COLO829 (cell line): ENCODE data around the gene SCN7A.
"Not testable (repeated sequence)": the region's sequence is repeated elsewhere in the genome, so short reads cannot be mapped to it uniquely, and the experiment has no call there.

Experiments used
- DNase-seq: peaks from one replicate; pipeline ENCODE4 v3.0.0; 2012; ENCODE audit warnings: low spot score

Gene SCN7A

DNA sequence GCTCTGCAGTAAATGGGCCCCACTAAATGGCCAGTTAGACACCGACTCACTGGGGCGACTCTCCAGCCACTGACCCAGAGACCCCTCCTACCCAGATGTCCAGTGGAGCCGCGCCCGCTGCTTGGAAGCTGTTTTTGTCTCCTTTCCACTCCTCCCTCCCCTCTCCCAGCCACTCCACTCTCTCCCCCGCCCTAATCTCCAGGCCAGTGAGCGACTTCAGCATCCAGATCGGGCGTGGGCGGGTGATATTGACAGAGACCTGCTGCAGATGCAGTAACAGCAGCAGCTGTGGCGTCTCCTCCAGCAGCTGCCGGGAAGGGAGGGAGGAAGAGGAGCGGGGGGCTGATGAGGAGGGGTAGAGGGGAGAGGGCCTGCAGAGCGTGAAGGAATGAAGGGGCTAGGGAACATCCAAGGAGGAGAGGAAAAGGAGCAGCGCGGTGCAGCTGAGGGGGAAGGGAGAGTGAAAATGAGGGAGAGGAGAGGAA lies at the start of gene SCN7A:
Gene SCN7A, minus strand, starts transcription at position 110 of the 485 bp plus-strand sequence. CDS start 16,553 bp downstream, outside the sequence.
- DNase-seq, result peak; percentile 13

DNA sequence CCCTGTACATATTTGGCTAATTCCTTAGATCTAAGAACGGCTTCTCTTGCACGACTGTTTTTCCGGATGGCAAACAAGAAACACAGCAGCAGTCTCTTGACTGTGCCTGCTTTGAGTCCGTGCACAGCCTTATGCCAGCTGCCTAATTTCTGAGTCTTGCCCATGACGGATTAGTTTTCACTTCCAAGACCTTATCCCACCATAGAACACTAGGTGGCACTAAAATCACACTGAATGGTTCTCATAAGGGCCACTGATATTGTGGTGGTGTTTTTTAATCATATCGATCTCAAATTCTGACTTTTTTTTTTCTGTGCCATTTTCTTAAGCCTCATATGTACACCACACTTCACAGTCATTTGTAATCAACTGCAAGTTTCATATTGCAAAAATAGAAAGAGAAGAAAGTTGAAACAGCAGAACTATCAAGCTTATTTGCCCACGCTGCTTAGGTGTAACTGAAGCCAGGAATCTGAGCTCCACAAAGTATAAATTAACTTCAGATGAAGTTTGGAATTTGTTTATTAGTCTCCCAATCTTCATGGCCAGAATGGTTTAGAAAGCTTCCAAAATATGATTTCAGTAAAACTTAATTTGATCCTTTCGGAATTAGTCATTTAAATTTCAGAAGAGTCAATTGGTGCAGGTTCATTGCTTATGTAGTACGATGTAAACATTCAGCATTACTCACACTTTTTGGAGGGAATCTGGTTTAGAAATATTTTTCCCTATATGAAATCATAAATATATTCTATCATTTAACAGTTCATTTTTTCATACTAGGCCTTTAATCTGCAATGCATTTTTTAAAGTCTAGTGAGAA lies 45.5 kb upstream of the SCN7A start:
- DNase-seq, result peak; percentile 42

- DNase-seq, result no peak
These were observed 42.1 kb upstream of the SCN7A start for GRCh38 chr2:166536111-166536510.

- DNase-seq, result no peak
These were observed 27.1 kb upstream of the SCN7A start for GRCh38 chr2:166521155-166521554.

GRCh38 chr2:166520604-166521003 lies 26.6 kb upstream of the SCN7A start:
- no peak for DNase-seq

DNA sequence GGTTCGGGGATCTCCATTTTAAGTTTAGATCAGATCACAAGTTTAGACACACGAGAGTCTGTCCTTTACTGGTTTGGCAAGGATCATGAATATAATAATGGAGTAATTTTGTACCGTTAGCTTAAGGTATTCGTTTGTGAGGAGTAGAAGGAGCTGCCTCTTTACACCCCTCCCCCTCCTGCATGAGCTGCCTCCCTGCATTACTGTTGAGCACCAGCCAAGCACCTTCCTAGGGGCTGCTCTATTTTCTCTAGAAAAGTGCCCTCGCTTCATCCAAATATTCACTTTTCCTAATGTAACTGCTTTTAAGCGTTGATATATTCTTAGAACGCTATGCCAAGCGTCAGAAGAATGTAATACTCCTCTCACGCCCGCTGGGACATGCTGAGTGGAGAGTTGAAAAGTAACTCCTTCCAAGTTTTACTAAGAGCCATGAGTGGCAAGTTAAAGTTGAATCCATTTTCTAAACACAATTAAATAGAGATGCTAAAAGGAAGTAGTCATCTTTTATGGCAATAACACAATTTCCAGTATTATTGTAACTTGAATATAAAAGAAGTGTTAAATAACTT lies 25.4 kb upstream of the SCN7A start:
- no peak for DNase-seq

DNA sequence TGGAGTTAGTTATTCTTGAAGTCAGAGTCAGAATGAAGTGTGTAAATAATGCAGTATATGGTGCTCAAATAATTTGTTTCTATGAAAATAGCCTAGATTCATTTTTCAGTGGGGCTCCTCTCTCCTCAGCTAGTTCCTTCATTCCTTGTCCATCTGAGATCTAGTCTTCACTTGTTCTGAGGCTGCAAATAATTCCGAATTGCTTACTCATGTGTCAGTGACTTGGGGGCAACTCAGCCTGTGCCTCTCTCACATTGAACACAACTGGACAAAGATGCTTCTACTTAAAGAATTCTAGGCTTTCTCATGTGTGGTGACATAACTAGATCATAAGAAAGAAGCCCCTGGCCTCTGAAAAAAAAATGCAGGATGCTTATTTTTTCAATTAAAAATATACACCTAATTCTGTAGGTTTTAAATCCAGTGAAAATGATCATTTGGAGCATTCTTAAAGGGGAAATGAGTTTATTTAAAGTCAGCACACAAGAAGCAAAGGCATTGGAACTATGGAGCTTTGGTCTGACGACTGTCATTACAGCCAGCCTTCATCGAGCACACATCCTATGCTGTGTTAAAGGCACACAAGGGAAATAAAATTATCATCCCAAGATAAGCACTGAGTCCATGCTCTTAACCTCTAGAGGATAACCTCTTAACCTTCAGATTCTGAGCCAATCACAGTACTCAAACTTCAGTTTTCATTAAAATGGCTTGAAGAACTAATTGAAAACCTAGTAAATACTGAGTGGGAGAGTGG lies 24.8 kb upstream of the SCN7A start:
- DNase-seq, result no peak

DNA sequence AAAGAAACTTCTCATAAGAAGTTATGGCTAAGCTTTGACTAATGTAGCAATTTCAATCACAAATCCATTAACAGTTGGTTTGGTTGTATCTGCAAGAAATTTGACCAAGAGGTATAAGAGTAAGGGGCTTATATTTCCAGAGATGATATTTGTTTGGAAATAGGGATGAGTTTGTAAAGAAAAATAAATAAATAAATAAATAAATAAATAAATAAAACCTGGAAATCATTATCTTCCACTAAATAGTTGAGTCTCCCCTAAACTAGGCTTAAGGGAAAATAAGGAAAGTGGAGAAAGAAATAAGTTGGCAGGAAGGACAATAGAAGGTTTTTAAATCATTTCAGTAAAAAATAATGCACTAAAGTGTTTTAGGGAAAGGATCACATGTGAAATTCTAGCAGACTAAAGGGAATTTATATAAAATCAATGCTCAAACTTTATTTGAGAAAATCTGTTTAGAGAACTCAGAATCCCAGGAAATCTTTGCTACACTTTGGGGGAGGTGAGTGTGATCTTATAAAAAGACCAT lies 23.5 kb upstream of the SCN7A start:
- no peak for DNase-seq

DNA sequence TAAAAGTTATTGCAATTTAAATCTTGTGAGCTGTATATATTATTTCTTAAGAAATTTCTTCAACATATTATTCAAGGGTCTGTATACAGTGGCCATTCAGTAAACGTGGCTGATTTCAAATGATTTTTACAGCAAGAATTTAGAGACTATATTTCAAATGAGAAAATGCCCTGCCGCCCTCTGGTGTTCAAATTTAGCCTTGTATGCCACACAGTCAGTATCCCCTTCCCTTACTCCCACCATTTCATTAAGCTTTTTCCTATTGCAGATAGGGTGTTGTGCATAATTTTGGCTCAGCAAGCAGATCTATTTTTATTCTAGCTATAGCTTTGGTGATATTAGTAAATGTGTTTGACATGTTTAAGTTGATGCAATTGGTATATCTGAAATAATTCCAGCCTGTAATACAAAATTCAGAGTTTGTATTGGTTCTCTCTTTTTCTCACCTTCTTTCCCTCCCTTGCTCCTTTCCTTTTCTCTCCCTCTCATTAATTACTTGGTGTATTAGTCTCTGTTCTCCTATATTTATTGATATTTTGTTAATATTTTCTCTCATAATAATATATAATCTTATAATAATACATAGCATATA lies 22.8 kb upstream of the SCN7A start:
- DNase-seq, result peak; percentile 3

DNA sequence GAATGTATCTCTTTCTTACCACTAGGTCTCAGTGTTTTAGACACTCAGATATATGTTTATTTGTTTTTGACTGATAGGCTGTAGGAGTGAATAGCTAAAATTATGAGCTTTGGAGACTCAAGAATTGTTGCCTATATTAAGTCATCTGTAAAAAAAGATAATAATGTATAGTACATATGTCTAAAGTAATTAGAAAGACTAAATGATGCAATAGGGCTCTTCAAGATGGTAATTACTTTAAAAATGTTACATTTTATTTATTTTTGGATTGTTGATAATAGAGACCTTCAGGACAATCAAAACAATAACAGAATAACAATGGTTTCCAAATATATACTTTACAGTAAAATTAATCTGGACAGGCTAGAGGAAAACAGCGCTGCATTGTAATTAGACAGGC lies 19.9 kb upstream of the SCN7A start:
- no peak for DNase-seq

DNA sequence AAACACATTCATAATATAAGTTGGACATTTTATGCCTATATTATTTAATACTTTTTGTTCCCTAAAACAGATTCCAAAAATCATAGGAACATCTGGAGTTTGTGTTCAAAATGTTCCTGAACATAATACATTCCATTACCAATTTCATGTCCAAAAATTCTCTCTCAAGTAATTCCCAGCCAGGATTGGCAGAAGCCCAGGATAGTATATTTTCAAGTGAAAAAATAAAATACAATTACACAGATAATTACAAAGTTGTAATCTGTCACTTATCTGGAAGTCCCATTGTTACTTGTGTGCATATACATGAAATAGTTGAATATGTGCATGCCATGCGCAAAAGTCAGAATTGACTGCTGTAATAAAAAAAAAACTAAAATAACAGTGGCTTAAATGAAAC lies 5.2 kb upstream of the SCN7A start:
- DNase-seq, result no peak

DNA sequence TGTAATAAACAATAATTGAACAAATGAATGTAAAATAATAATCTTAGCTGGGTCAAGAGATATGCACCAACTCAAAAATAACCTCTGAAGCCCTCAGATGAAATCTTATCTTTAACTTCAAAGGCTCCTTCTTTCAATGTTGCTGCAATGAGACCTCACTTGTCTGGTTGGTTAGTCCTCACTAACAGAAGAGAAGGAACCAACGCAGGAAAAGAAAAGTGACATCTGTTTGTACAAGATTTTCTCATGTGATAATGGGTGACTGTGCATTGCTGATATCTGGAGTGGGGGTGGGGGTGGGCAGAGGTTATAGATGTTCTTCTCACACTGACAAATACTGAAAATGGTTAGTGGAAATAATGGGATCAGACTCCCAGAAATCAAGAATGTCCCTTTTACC lies 2.6 kb downstream of the SCN7A start:
- DNase-seq, result no peak

- no peak for DNase-seq
These were observed 6.9 kb downstream of the SCN7A start for GRCh38 chr2:166487171-166487570.

GRCh38 chr2:166485558-166486178 lies 8.4 kb downstream of the SCN7A start:
- DNase-seq, result peak; percentile 55

GRCh38 chr2:166472332-166472731 lies 21.7 kb downstream of the SCN7A start:
- DNase-seq, result no peak

- no peak for DNase-seq
These were observed 25.7 kb downstream of the SCN7A start for GRCh38 chr2:166468124-166469024.

- no peak for DNase-seq
These were observed 29.9 kb downstream of the SCN7A start for GRCh38 chr2:166464187-166464586.

DNA sequence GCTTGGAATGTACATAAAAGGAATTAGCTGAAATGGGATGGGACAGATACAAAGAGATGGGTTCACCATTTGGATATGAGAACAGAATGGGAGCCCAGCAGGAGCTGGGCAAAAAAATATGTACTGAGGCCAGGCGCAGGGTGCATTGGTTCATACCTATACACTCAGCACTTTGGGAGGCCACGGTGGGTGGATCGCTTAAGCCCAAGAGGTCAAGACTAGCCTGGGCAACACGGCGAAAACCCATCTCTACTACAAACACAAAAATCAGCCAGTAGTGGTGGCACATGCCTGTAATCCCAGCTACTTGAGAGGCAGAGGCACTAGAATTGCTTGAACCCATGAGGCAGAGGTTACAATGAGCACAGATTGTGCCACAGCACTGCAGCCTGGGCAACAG lies 30.4 kb downstream of the SCN7A start:
- no peak for DNase-seq

DNA sequence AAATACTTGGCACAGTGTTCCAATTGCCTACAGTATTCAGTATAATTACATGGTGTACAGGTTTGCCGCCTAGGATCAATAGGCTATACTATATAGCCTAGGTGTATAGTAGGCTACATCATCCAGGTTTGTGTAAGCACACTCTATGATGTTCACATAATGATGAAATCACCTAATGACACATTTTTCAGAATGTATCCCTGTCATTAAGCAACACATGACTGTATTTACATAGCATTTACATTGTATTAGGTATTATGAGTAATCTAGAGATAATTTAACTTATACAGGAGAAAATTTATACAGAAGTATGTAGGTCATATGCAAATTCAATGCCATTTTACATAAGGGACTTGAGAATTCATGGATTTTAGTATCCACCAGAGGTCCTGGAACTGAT lies 35.4 kb downstream of the SCN7A start:
- no peak for DNase-seq

DNA sequence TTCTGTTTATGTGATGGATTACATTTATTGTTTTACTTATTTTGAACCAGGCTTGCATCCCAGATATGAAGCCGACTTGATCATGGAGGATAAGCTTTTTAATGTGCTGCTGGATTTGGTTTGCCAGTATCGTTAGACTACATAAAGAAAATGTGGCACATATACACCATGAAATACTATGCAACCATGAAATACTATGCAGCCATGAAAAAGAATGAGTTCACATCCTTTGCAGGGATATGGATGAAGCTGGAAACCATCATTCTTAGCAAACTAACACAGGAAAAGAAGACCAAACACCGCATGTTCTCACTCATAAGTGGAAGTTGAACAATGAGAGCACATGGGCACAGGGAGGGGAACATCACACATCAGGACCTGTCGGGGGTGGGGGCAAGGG lies 38.2 kb downstream of the SCN7A start:
- not testable (repeated sequence) for DNase-seq
